A549 treated with dexamethasone at 1 μM for 4 hours (cell line): ENCODE data around the gene ELOA2. TPM values are rescaled to one million over a fixed set of nuclear protein-coding genes. Genes with fewer than 3 reads are reported as not detected.

Source experiments
- total RNA-seq: library from RNA; stranded (reverse); fragments of 200-300 nt; extraction: Qiagen RNA extraction; gene quantifications from 5 replicates; pipeline ENCODE4 v1.2.3, GENCODE V29; 2022

ELOA2 gene
- not detected in 5 replicates for total RNA-seq

GRCh38 chr18:47035156-47035671 lies at the start of gene ELOA2:
ELOA2 (minus strand) TSS chr18:47035621; CDS start chr18:47035264, 357 bp downstream.

Other genes with a start within 250 kb of the ELOA2 start
- gene PIAS2, start 118.1 kb downstream of the ELOA2 start, total RNA-seq, result 6.3 to 11.4 TPM (median 9.9 TPM) in 5 replicates
- 1.7 to 2.9 TPM (median 2.1 TPM) in 5 replicates for gene KATNAL2, start 118.0 kb downstream of the ELOA2 start, total RNA-seq
- 8.3 to 10.6 TPM (median 9.8 TPM) in 5 replicates for gene HDHD2, start 114.9 kb upstream of the ELOA2 start, total RNA-seq
- gene IER3IP1, start 140.7 kb upstream of the ELOA2 start, total RNA-seq, result 18.3 to 31.5 TPM (median 20.7 TPM) in 5 replicates
- not detected in 5 replicates for gene SKOR2, start 216.0 kb upstream of the ELOA2 start, total RNA-seq